Activated naive CD4-positive, alpha-beta T cell treated with Interleukin-2 at 50 U/mL for 16 hours (primary cell): ENCODE results near the gene CERS1.

Experiments
- DNase-seq: peaks from one replicate; pipeline ENCODE4 v3.0.0-alpha.2; 2020

The CERS1 gene

DNA sequence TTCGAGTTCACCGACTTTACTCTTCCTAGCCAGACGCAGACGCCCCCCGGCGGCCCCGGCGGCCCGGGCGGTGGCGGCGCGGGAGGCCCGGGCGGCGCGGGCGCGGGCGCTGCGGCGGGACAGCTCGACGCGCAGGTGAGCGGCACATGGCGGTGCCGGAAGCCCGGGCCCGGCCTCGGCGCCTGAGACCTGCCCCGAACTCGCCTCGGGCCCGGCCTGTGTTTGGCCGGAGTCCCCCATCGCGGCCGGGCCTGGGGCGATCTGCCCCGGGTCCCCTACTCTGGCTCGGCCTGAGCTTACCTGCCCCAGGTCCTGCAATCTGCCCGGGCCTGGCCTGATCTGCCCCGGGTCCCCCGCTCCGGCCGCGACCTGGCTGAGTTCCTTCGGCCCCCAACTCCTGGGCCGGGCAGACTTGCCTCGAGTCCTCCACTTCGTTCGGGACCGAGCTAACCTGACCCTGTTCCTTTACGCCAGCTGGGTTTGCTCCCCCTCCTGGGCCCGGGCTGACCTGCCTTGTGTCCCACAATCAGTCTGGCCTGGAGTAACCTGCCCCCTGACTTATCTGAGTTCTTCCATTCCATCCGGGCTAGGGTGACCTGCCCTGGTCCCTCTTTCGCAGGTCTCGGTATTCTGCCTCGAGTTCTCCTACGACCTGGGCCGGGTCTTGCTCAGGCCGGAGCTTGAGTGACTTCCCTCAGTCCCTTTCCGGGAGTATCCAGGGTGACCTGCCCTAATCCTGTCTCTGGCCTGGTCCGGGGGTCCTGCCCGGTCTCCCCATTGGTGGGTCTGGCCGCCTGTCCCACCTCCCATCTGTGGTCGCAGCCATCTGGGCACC lies 63.4 kb downstream of the CERS1 start:
- DNase-seq: peak; percentile 36

DNA sequence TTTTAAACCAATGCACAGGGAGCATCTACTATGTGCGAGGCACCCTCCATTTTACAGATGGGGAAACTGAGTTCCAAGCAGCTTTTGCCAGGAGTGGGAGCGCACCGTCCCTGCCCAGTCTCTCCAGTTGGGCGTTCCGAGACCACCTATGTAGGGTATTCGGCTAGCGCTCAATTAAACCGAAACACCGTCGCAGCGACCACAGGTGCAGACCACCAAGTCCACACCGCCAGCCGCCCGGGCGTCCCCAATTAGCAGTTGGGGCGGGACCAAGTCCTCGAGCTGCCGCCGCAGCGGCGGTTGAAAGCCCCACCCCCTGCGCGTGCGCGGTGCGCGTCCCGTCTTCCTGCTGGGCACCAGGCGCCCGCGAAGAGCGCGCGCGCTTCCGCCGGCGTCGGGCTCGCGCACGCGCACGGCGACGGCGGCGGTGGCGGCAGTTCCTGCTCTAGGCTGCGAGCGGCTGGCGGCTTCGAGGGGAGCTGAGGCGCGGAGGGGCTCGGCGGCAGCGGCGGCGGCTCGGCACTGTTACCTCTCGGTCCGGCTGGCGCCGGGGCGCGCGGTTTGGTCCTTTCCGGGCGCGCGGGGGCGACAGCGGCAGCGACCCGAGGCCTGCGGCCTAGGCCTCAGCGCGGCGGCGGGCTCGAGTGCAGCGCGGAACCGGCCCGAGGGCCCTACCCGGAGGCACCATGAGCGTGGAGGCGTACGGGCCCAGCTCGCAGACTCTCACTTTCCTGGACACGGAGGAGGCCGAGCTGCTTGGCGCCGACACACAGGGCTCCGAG lies 64.2 kb downstream of the CERS1 start, which contains the start of gene UPF1:
TSS of gene UPF1 (plus strand) at position 436 of the 782 bp plus-strand sequence. CDS start at position 687, 251 bp downstream.
- peak; percentile 97 for DNase-seq

DNA sequence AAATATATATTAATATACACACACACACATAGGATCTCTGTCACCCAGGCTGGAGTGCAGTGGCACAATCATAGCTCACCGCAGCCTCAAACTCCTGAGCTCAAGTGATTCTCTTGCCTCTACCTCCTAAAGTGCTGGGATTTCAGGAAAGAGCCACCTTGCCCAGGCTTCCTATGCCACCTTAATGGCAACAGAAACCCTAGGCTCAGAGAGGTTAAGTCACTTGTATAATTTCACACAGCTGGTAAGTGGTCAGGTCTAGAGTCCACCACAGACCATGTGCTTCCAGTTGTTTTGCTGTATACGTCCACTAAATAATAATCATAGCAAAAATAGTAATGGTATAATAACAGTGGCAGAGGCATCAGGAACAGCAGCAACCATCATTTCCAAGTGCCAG lies 65.5 kb downstream of the CERS1 start:
- DNase-seq: no peak

DNA sequence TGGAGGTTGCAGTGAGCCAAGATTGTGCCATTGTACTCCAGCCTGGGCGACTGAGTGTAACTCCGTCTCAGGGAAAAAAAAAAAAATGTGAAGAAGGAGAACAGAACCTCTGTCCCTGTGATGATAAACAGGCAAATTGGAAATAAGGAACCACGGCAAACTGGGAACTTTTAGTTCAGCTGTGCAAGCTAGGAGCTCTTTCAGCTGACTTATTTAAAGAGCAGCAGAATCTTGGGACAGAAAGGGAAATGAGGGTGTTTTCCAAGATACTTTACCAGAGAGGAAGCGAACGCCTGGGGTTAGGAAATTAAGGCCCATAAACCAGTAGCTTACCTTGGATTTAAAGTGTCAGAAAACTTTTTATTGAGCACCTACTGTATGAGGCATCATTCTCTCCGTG lies 67.2 kb downstream of the CERS1 start:
- no peak for DNase-seq
